WERI-Rb-1 (cell line): ENCODE data around the gene SBF1.

Experiments used
- DNase-seq: peaks from one replicate; pipeline ENCODE4 v3.0.0-alpha.2; 2020
- H3K27ac ChIP-seq: fragments of 250-450 bp; sonication (Bioruptor Pico); 2 replicates; pipeline ENCODE4 v1.5.1; 2020; ENCODE audit warnings: mild to moderate bottlenecking, moderate library complexity
- H3K27me3 ChIP-seq: fragments of 250-450 bp; sonication (Bioruptor Pico); 2 replicates; pipeline ENCODE4 v1.5.1; 2021; ENCODE audit warnings: mild to moderate bottlenecking, low read depth, moderate library complexity; ENCODE audit not compliant: insufficient read depth, severe bottlenecking
- H3K36me3 ChIP-seq: fragments of 250-450 bp; sonication (Bioruptor Pico); 2 replicates; pipeline ENCODE4 v1.5.1; 2020; ENCODE audit warnings: mild to moderate bottlenecking, moderate library complexity
- H3K4me3 ChIP-seq: 2 replicates; pipeline ENCODE4 v1.5.1; 2011; ENCODE audit warnings: low read depth, mild to moderate bottlenecking, control low read depth, low read length
- H3K9me3 ChIP-seq: fragments of 250-450 bp; sonication (Bioruptor Pico); 2 replicates; pipeline ENCODE4 v1.5.1; 2021; ENCODE audit warnings: mild to moderate bottlenecking, moderate library complexity; ENCODE audit not compliant: severe bottlenecking
- TF ChIP-seq, protein P1 (sequence below): IDR thresholded peaks from 2 replicates; pipeline ENCODE4 v1.5.1; 2011; ENCODE audit warnings: low read depth, mild to moderate bottlenecking, control low read depth, inconsistent platforms, low read length

The SBF1 gene

DNA sequence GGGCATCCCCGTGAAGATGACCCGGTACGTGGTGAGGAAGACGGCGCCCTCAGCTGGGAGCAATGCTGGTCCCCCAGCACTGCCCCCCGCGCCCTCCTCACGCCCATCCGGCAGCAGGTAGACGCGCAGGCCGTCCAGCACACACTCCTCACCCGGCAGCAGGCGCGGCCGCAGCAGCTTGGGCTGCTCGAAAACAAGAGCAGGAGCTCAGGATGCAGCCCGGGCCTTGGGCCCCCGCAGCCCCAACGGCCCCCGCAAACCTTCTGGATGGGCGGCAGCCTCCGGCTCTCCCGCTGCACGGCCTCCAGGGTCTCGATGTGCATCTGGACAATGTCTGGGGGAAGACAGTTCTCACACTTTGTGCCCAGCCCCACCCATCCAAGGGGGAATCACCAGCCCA lies 13.3 kb downstream of the SBF1 start:
- Histone ChIP-seq H3K36me3 (peaks cover 91% of the 10 kb centered on the region), H3K27ac (no peak overlapping the region), H3K27me3 (no peaks in the 10 kb centered on the region), H3K4me3 (no peak overlapping the region), H3K9me3 (no peaks in the 10 kb centered on the region)
- TF ChIP-seq, protein P1, sequence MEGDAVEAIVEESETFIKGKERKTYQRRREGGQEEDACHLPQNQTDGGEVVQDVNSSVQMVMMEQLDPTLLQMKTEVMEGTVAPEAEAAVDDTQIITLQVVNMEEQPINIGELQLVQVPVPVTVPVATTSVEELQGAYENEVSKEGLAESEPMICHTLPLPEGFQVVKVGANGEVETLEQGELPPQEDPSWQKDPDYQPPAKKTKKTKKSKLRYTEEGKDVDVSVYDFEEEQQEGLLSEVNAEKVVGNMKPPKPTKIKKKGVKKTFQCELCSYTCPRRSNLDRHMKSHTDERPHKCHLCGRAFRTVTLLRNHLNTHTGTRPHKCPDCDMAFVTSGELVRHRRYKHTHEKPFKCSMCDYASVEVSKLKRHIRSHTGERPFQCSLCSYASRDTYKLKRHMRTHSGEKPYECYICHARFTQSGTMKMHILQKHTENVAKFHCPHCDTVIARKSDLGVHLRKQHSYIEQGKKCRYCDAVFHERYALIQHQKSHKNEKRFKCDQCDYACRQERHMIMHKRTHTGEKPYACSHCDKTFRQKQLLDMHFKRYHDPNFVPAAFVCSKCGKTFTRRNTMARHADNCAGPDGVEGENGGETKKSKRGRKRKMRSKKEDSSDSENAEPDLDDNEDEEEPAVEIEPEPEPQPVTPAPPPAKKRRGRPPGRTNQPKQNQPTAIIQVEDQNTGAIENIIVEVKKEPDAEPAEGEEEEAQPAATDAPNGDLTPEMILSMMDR = no peak
- no peak for DNase-seq

DNA sequence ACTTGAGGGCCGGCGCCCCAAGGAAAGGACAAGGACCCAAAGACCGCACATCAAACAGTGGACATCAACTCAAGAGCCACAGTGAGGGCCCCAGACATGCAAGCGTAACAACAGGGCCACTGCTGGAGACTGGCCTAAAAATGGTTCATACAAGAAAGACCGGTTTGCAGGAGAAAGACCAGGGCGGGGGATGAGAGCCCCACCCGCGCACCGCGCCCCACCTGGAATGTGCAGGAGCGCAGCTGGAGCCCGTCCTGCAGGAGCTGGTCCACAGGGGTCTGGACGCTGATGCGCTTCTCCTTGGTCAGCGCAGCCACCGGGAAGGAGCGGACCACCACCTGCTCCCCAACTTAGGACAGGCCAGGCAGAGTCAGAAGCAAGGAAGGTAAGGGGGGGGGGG lies 13.9 kb downstream of the SBF1 start:
- H3K27ac ChIP-seq = no peak overlapping the region
- H3K36me3 ChIP-seq = peaks cover 88% of the 10 kb centered on the region
- no peak overlapping the region for H3K4me3 ChIP-seq
- no peaks in the 10 kb centered on the region for H3K9me3 ChIP-seq
- TF ChIP-seq, protein P1 = no peak
- no peak for DNase-seq
- H3K27me3 ChIP-seq = no peaks in the 10 kb centered on the region

DNA sequence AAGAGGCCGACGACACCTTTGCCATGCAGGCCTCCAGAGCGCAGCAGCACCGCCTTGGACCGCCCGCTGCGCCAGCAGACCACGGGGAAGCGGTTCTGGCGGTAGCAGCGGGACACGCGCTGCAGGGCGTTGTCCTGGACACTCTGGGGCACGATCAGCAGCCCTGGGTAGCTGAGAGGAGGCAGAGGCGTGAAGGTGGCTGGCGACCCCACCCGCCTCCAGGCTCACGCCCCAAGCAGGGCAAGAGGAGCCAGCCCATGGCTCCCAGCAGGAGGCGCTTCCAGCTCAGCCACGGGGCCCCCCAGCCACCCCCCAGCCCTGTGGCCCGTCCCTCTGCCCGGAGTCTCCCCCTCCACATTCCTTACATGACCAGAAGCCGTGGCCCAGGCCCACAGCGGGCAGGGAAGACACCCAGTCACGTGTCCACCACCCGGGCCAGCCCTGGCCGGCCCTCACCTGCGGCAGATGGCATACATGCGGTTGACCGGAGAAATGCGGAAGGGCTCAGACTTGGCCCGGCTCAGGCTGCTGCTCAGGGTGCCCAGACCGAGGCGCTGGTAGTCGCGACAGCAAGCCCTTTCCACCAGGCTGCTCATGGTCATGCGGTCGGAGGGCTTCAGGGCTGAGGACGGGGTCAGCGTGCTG lies 15.2 kb downstream of the SBF1 start:
- no peak for DNase-seq
- no peaks in the 10 kb centered on the region for H3K27me3 ChIP-seq
- no peak overlapping the region for H3K4me3 ChIP-seq
- H3K27ac ChIP-seq = no peak overlapping the region
- TF ChIP-seq, protein P1 = peak; percentile 20; the same call in 1 of the 2 replicates
- H3K9me3 ChIP-seq = no peaks in the 10 kb centered on the region
- peaks cover 90% of the 10 kb centered on the region for H3K36me3 ChIP-seq

DNA sequence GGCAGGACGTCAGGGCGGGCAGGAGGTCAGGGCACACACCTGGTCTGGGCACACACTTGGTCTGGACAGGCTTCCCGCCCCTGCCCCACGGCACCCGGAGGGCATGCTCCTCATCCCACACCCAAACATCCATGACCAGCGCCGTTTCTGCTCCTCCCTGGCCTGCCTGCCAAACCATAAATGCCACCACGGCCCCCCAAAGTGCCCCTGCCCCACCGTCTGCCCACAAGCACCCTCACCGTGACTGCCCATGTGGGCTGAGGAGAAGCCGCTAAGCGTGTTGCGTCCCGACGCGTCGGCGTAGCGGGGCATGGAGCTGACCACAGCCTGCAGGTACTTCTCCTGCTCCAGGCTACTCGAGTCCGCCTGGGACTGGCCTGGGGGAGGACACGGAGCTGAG lies 15.8 kb downstream of the SBF1 start:
- Histone ChIP-seq H3K4me3 (no peak overlapping the region), H3K9me3 (no peaks in the 10 kb centered on the region), H3K27ac (no peak overlapping the region), H3K36me3 (peaks cover 90% of the 10 kb centered on the region), H3K27me3 (no peaks in the 10 kb centered on the region)
- DNase-seq = no peak
- TF ChIP-seq, protein P1 = no peak

DNA sequence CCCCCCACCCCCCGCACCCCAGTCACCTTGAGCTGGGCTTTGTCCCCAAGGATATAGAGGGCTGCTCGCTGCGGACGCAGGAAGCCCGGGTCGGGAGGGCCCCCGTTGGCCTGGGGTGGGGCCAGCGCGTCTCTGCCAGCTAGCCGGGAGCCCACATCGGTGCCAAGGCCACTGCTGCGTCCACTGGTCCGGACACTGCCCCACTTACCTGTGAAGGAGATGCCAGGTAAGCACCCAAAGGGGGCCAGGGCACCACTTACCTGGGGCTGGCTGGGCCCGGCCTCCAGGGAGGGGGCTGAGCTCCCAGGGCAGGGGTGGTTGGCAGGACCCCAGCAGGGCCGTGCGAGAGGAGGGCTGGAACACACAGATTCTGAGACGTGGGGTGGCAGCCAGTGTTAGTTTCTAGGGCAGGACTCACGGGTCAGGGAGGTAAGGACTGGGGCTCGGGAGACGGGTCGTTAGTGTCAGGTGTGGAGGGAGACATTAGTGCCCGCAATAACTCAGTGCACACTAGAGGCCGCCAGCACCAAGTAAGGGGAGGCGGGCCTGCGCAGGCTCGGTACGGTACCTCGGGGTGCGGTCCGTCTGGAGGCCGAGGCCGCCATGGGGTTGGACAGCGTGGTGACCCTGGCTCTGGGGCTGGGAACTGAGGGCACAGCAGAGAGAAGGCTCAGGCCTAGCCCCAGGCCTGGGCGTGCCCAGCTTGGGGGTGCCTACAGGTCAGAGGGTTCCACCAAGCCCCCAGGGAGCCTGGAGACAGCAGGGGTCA lies 18.2 kb downstream of the SBF1 start:
- peak; percentile 50 for DNase-seq
- Histone ChIP-seq H3K9me3 (no peaks in the 10 kb centered on the region), H3K36me3 (peaks cover 81% of the 10 kb centered on the region), H3K4me3 (no peak overlapping the region), H3K27me3 (no peaks in the 10 kb centered on the region), H3K27ac (no peak overlapping the region)
- TF ChIP-seq, protein P1 = peak; percentile 63
